Endometrium (tissue), 2 donors: ENCODE measurements around the gene ZNF839.
"Not testable (repeated sequence)": the region's sequence is repeated elsewhere in the genome, so short reads cannot be mapped to it uniquely, and the experiment has no call there.

Source experiments
- FAIRE-seq: peaks from 2 replicates; lab custom pipeline; 2012; peaks lifted over from hg19 to GRCh38; lab: Jason Lieb, UNC
- donor health status: control.
- donor health status: control.

The ZNF839 gene

DNA sequence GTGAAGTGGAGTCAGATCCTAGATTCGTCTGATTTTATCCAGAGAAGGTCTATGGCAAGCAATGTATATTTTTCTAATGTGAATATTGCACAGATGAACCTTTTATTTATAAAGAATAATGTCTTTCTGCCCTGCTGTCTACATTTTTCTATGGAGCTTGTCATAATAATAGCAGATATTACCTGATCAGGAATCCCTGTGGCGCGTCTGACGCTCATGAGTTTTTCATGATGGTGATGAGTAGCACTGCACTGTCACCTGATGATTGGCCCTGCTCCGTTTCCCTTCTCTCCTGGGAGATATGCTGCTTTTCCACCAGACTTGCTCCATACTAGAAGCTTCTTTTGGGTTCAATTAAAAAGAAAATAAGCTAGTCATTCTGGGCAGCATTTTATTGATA lies 22.7 kb downstream of the ZNF839 start:
- no peak for FAIRE-seq

DNA sequence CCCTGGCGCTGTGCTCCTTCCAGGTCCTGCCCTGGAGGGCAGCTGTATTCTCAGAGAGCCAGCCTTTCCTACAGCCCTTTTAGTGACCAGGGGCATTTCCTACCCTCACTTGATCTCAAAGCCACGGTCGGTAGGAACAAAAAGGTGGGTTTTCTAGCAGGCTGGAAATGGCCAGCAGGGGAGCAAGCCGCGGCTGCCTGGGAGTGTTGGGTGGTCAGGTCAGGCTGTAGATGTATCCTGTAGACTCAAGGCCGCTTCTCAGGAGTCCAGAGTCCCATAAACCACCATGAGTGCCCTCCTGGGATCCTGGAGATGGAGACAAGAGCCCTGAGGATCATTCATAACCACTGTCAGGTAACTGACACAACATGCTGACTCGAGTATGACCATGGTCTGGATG lies 24.5 kb downstream of the ZNF839 start:
- FAIRE-seq: no peak

DNA sequence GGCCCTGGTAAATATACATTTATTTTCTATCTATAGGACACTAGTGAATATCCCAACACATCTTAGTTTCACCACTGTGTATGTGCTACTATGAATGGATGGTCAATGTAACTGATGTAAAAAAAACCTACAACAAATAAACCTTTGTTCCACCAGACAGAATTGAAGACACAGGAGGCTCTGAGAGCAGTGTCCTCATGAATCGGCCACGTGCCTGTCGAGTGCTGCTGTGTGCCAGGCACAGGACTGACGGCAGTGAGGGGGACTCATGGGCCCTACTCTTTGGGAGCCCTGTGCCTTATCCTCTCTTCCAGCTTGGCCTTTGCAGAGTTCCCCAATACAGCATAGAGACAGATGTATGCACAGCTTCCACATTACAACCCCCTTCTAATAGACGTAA lies 24.9 kb downstream of the ZNF839 start:
- FAIRE-seq: no peak

DNA sequence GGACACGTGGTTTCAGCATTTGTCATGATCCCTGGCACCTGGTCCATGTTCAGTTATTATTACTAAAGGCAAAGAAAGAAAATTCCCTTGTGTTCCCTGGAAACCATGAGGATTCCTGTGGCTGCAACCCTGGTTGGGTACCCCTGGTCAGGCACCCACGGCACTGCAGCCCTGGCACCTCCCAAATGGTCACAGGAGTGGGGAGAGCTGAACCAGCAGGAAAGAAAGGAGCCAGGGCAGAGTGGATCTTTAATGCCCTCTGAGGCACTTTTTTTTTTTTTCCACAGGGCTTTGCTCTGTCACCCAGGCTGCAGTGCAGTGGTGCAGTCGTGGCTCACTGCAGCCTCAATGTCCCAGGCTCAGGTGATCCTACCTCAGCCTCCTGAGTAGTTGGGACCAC lies 25.7 kb downstream of the ZNF839 start:
- no peak for FAIRE-seq

DNA sequence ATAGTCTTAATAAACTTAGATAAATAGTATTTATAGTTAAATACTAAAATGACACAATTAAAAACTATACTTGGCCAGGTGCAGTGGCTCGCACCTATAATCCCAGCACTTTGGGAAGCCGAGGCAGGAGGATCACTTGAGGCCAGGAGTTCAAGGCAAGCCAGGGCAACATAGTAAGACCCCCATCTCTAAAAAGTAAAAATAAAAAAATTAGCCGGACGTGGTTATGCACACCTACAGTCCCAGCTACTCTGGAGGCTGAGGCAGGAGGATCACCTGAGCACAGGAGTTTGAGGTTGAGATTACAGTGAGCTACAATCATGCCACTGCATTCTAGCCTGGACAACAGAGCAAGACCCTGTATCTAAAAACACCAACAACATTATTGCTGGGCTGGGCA lies 27.1 kb downstream of the ZNF839 start:
- no peak for FAIRE-seq

DNA sequence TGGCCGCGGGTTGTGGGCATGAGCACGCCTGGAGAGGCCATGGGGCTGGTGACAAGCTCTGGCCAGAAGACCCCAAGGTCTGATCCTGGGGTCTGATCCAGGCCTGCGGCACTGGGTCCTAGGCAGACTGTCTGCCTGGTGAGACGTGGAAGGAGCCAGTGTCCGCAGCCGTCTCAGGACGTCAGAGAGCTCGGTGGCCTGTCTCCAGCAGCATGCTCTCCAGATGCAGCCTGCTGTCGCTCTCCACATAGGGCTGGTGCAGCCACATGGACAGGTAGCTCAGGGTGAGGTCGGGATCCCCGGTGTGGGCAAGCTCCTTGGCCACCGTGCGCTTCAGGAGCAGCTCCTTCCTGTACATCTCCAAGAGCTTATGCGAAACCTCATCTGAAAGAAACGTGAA lies 28.8 kb downstream of the ZNF839 start:
- no peak for FAIRE-seq

DNA sequence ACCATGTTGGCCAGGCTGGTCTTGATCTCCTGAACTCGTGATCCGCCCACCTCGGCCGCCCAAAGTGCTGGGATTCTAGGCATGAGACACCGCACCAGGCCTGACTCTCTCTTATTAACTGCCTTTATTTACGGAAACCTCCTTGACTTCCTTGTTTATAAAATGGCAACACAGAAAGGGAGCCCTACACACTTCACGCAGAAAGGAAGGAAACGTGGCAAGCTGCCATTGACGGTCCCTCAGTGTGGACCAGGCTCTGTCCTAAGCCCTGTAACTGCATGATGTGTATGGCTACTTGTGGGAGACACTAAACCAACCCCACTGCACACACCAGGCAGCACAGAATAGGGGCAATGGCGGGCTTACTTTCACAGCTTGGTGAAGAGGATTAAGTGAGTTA lies 31.5 kb downstream of the ZNF839 start:
- no peak for FAIRE-seq

DNA sequence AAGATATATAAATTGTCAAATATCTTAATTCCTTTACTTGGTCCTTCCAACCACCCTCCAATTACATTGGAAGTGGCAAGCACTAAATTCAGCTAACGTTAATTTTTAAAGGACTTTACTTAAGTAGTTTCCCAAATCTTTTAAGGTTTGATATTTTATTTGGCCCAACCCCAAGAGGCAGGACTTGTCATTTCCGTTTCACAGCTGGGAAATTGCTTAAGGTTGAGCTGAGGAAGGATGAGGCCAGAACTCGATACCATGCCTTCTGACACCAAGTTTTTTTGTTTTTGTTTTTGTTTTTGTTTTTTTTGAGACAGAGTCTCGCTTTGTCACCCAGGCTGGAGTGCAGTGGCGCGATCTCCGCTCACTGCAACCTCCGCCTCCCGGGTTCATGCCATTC lies 32.0 kb downstream of the ZNF839 start:
- FAIRE-seq: not testable (repeated sequence)

DNA sequence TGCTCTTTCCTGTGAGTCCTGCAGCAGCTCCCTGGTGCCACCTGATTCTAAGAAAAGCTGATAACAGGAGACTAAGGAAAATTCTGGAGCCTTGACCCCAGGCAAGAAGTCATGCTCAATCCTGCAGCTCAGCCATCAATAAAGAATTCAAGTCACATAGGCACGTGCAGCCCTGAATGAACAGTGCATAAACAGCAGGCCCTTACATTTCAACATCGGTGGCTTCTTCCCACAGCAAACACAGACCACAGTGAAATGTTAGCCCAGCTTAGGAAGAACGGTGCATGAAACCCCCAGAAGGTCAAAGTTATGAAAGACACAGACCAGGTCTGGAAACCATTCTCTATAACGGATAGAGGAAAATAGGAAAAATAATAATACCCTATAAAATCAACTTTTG lies 32.7 kb downstream of the ZNF839 start:
- FAIRE-seq: no peak

DNA sequence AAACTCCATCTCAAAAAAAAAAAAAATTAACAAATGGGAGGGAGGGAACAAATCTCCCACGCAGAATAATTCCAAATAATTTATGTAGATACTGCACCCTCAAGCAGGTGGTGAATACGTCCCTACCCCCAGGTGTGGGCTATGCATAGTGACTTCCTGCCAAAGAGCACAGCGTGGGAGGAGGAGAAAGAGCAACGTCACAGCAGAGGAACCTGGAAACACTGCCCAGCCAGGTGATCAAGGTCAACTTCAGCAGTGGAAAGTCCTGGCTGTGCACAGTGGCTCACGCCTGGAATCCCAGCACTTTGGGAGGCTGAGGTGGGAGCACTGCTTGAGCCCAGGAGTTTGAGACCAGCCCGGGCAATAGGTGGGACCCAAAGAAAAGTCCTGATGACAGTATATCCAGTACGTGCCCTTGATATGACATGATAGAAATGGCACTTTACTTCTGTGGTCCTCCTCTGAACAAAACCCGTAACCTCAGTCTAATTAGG lies 33.6 kb downstream of the ZNF839 start:
- FAIRE-seq: no peak

DNA sequence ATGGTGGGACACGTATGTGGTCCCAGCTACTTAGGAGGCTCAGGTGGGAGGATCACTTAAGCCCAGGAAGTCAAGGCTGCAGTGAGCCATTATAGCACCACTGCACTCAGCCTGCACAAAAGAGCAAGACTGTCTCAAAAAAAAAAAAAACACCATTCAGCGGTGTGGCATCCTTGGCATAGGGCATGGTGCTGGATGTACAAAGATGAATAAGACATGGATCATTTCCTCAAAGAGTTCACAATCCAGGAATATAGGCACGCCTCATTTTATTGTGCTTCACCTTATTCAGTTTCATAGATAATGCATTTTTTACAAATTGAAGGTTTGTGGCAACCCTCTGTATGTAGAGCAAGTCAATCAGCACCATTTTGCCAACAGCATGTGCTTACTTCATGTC lies 36.7 kb downstream of the ZNF839 start:
- no peak for FAIRE-seq

DNA sequence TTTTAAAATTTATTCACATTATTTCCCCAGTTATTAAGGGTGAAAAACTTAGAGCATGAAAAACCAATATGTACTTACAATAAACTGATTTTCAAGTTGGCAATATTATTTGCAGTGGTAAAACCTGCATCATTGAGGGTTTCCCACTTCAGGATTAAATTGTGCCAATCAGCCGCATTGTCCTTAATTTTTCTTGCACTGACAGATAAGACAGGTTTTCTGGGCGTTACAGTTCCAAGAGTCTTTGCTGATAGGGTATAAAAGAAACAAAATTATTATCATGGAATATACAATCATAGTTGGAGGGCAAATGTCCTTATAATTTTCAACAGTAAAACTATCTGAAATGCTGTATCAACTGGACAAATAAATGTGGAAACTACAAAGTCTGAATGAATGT lies 39.8 kb downstream of the ZNF839 start:
- FAIRE-seq: no peak

DNA sequence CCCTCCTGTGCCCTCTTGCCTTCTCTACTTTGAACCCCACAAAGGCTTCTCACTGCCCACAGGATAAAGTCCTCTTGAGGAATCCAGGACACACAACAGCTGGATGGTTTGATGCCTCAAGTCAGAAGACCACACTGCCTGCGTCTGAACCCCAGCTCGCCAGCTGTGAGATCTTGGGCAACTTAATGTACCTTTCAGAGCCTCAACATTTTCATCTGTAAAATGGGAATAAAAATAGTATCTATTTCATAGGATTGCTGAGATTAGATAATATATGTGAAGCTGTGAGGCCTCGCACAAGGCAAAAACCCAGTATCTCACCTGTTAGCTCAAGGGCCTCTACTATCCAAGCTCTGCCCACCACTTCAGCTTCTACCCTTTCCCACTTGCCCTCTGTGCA lies 40.8 kb downstream of the ZNF839 start:
- FAIRE-seq: no peak

DNA sequence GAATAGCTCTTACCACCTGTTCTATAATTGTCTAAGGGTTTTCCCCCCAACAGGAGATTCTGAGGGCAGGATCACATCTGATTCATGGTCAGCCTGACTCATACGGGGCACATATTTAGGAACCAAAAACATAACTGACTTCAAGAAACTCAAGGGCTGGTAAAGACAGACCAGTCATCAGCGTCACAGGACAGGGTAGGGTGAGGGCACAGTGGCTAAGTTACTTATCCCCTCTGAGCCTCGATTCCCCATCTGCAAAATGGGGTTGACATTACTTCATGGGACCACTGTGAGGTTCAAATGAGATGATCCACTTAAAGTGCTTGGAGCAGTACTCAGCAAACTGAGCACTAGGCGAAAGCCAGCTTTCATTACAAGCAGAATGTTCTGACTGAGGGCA lies 42.5 kb downstream of the ZNF839 start:
- FAIRE-seq: no peak

DNA sequence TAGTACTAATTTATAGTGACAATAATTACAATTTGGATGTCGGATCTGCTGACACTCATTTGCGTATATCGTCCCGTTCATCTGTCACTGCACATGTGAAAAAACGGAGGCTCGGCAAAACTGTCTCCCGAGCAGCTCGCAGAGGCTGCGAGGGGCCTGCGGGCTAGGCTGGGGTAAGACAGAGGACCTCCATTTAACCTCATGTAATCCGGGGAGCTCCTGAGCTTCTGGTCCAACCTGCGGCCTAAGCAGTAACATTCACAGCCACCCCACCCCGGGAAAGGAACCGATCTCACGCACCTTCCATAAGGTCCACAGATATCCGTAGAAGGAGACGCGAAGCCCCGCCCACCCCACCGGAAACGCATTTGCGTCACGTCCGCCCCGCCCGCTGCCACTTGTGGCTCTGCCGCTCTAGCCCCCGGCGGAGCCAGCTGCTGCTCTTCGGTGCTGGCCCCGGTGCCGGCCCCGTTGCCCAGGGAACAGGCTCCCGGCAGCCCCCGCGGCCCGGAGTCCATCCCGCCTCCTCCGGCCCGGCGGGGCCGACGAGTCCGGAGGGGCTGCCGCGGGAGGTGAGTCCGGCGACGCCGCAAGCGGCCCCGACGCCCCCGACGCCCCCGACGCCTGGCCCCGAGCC lies 43.1 kb downstream of the ZNF839 start, which contains the start of the genes CINP and TECPR2:
Gene CINP (minus strand): TSS at position 346 of the 637 bp plus-strand sequence. CDS start 39 bp downstream, at position 307.
Gene TECPR2 (plus strand): TSS at position 397 of the 637 bp plus-strand sequence. CDS start 13,781 bp downstream, outside the sequence.
- FAIRE-seq: no peak

DNA sequence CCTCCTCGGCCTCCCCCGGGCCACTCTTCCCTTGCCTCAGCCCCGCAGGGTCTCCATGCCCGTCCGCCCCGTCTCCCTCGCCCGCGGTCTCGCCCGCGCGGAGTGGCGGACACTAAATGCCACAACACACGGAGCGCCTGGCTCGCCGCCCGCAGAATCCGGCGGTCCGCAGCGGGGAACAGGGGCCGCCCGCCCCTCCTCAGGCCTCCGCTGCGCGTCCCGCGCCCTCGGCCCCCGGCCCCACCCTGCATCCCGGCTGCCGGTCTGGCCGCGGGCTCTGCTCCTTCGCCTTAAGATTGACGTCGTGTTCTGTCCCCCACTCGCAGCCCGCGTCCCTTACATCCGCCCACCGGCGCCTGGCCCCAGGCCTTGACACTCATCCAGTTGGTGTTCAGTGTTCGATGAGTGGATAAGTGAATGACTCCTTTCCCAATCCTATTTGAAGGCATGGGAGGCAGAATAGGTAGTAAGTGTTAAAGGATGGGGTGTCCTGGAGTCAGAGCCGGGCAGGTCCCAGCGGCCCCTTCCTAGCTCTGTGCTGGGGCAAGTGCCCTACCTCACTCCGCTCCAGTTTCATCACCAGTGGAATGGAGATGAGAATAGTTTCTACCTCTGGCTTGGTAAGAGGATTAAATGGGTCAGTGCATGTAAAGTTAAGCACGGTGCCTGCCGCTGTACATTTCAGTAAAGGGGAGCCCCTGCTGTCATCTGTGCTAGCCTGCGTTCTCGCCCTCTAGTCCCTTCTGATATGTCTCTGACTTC lies 43.8 kb downstream of the ZNF839 start:
- no peak for FAIRE-seq

DNA sequence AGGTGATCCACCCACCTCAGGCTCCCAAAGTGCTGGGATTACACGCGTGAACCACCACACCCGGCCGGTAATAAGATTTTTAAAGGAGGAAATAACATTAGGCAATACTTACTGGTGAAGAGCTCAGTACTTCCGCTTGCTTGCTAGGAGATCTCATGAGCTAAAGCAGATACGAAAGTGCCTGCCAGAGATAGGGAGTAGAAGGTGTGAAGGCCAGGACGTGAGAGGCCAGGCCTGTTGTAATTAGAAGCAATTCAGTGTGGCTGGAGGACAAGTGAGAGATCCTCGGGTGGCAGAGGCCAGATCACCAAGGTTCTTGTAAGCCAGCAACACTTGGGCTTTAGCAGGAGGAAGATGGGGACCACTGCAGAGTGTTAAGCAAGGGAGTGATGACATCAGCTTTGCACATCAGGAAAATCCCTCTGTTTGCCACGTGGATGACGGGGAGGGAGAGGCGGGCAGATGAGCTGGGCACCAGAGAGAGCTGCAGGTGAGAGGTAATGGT lies 50.8 kb downstream of the ZNF839 start:
- no peak for FAIRE-seq

DNA sequence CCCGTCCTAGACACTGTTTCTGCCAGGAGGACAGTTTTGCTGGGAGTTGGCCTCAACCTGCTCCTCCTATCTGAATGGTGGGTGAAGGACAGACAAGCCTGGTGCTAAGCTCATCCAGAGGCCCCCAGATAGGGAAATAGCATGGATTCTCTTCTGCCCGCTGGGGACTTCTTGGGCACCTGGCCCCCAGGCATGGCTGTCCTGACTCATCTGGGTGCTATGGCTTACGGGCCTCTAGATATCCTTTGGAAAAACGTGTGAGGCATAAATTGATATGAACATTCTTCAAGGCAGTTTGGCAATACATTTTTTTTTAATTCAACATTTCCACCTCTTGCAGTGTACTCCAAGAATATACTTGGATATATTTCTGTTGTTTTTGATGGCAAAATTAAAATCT lies 51.8 kb downstream of the ZNF839 start:
- FAIRE-seq: no peak

DNA sequence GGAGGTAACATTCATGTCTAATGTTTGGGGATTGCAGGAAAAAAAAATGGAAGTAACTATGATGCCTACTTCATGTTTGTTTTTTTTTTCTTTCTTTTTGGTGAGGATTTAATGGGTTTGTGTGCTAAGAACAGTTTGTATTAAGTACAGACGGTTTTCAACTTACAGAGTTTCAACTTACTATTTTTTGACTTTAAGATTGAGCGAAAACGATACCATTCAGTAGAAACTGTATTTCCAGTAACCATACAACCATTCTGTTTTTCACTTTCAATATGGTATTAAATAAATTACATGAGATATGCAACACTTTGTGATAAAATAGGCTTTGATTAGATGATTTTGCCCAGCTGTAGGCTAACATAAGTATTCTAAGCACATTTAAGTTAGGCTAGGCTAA lies 53.6 kb downstream of the ZNF839 start:
- FAIRE-seq: no peak

DNA sequence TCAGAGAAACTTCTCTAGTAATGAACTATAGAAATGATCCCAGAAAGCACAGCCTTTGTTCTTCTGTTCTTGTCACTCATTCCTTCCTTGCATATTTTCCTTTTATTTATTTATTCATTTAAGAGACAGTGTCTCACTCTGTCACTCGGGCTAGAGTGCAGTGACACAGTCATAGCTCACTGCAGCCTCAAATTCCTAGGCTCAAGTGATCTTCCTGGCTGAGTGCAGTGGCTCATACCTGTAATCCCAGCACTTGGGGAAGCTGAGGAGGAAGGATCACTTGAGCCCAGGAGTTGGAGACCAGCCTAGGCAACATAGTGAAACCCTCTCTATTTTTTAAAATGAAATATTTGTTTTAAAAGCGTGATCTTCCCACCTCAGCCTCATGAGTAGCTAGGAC lies 54.7 kb downstream of the ZNF839 start:
- FAIRE-seq: no peak

DNA sequence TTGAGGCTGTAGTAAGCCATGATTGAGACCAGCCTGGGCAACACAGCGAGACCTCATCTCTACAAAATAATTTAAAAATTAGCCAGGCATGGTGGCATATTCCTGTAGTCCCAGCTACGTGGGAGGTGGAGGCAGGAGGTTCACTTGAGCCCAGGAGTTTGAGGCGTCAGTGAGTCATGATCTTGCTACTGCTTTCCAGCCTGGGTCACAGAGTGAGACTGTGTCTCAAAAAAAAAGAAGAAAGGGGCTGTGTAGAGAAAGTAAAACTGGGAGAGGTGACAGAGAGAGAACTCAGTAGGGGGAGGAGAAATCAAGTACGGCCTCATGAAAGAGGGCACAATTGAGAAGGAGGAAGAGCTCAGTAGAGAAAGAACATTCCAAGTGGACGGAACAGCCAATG lies 55.6 kb downstream of the ZNF839 start:
- FAIRE-seq: no peak

DNA sequence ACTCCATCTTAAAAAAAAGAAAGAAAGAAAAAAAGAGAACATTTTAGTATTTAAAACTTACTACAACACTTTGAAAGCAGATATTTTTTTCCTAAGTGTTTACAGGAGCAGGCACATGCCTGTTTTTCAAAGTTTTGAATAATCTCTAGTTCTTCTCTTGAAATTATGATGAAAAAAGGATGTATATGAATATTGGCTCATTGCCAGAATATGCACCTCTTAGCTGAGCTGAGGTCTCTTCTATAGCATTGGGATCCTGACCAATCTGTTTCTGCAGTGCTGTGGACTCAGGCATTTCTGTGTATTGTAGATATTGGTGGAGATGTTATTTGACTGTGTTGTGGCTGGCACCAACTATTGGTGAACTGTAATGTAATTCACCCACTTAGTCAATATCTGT lies 58.1 kb downstream of the ZNF839 start:
- no peak for FAIRE-seq

DNA sequence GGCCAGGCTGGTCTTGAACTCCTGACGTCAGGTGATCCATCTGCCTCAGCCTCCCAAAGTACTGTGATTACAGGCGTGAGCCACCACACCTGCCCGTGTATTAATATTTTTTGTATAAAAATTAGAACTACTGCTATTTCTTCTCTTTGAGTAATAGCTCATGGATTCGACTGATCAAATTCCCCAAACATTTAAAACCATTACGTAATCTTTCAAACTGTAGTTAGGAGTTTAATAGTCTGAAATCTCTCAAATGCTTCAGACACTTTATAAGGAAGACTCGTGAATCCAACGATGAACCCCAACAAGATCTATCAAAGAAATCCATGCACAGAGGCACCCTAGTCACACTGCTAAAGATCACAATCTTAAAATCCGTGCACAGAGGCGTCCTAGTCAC lies 59.3 kb downstream of the ZNF839 start:
- no peak for FAIRE-seq

DNA sequence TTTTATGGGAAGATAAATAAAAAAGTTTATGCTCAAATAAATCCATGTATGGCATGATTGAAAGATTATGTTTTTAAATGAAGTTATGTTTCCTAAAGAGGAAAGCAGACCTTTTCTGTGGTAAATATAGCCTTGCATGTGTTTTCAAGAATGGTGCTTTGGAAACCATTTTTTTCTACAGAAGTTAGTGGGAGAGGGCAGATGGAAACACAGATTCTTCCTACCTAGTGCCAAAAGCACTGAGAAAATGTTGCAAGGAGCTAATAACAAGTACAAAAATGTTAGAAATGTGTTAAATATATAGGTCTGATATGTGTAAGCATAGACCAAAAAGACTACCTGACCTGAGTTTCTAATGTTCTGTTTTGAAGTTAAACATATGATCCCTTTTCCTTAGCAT lies 67.5 kb downstream of the ZNF839 start:
- FAIRE-seq: no peak
